DND-41 (cell line): Measurements from ENCODE around the gene KRTAP10-9.
"Not testable (repeated sequence)": the region's sequence is repeated elsewhere in the genome, so short reads cannot be mapped to it uniquely, and the experiment has no call there.

Experiments
- ATAC-seq: fragments of 200-7000 bp; cut with Tn5 transposase; 3 replicates; pipeline ENCODE4 v1.9.1; 2021; ENCODE audit warnings: low read depth; ENCODE audit not compliant: insufficient read depth
- DNase-seq: peaks from one replicate; pipeline ENCODE4 v3.0.0-alpha.2; 2020
- H2AFZ ChIP-seq: 2 replicates; pipeline ENCODE4 v1.6.0; 2012; ENCODE audit warnings: low read depth, low read length
- H3K27ac ChIP-seq: 2 replicates; pipeline ENCODE4 v1.5.1; 2012; ENCODE audit warnings: low read length, inconsistent platforms
- H3K27me3 ChIP-seq: fragments of 200-600 bp; sonication (generic); 2 replicates; pipeline ENCODE4 v1.6.0; 2012; ENCODE audit warnings: low read length, mild to moderate bottlenecking, inconsistent platforms; ENCODE audit not compliant: insufficient read depth, poor library complexity
- H3K36me3 ChIP-seq: 2 replicates; pipeline ENCODE4 v1.5.1; 2012; ENCODE audit warnings: low read length, inconsistent platforms; ENCODE audit not compliant: insufficient read depth
- H3K4me1 ChIP-seq: 2 replicates; pipeline ENCODE4 v1.5.1; 2012; ENCODE audit warnings: mild to moderate bottlenecking, low read length; ENCODE audit not compliant: insufficient read depth
- H3K4me2 ChIP-seq: 2 replicates; pipeline ENCODE4 v1.6.0; 2012; ENCODE audit warnings: mild to moderate bottlenecking, moderate library complexity, low read length, inconsistent platforms; ENCODE audit not compliant: insufficient read depth
- H3K4me3 ChIP-seq, 2 experiments: fragments of 200-600 bp in 1 of 2; shearing (Covaris generic) in 1 of 2; 2 replicates each; pipeline ENCODE4 v1.5.1; 2012 to 2016; ENCODE audit warnings: inconsistent platforms in 2 of 2, low read length in 2 of 2, mild to moderate bottlenecking in 2 of 2, low read depth in 1 of 2, moderate library complexity in 1 of 2
- H3K79me2 ChIP-seq: 2 replicates; pipeline ENCODE4 v1.6.0; 2012; ENCODE audit warnings: low read length, inconsistent platforms; ENCODE audit not compliant: insufficient read depth
- H3K9ac ChIP-seq: 2 replicates; pipeline ENCODE4 v1.6.0; 2012; ENCODE audit warnings: low read depth, mild to moderate bottlenecking, inconsistent platforms, low read length, moderate library complexity
- H3K9me3 ChIP-seq: 2 replicates; pipeline ENCODE4 v1.5.1; 2012; ENCODE audit warnings: low read length, moderate library complexity, mild to moderate bottlenecking, inconsistent platforms; ENCODE audit not compliant: insufficient read depth, severe bottlenecking
- H4K20me1 ChIP-seq: 2 replicates; pipeline ENCODE4 v1.6.0; 2012; ENCODE audit warnings: low read length; ENCODE audit not compliant: insufficient read depth
- EZH2 ChIP-seq: IDR thresholded peaks from 3 replicates; pipeline ENCODE4 v1.6.1; 2012; ENCODE audit warnings: borderline replicate concordance, low read depth, mild to moderate bottlenecking, moderate library complexity, low read length, inconsistent platforms; ENCODE audit not compliant: severe bottlenecking
- TF ChIP-seq, protein P1 (sequence below): IDR thresholded peaks from 2 replicates; pipeline ENCODE4 v1.5.1; 2012; ENCODE audit warnings: borderline replicate concordance, low read length, moderate library complexity, mild to moderate bottlenecking; ENCODE audit not compliant: poor library complexity, severe bottlenecking; ENCODE audit errors: extremely low read depth

KRTAP10-9 gene

GRCh38 chr21:44599264-44600029 lies 27.4 kb upstream of the KRTAP10-9 start:
- H3K79me2 ChIP-seq: no peaks in the 10 kb centered on the region
- no peak overlapping the region for H2AFZ ChIP-seq
- H3K9me3 ChIP-seq: no peaks in the 10 kb centered on the region
- ATAC-seq (no peak), DNase-seq (no peak)
- H3K27me3 ChIP-seq: no peaks in the 10 kb centered on the region
- TF ChIP-seq, protein P1, sequence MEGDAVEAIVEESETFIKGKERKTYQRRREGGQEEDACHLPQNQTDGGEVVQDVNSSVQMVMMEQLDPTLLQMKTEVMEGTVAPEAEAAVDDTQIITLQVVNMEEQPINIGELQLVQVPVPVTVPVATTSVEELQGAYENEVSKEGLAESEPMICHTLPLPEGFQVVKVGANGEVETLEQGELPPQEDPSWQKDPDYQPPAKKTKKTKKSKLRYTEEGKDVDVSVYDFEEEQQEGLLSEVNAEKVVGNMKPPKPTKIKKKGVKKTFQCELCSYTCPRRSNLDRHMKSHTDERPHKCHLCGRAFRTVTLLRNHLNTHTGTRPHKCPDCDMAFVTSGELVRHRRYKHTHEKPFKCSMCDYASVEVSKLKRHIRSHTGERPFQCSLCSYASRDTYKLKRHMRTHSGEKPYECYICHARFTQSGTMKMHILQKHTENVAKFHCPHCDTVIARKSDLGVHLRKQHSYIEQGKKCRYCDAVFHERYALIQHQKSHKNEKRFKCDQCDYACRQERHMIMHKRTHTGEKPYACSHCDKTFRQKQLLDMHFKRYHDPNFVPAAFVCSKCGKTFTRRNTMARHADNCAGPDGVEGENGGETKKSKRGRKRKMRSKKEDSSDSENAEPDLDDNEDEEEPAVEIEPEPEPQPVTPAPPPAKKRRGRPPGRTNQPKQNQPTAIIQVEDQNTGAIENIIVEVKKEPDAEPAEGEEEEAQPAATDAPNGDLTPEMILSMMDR: no peak
- no peaks in the 10 kb centered on the region for H3K36me3 ChIP-seq
- no peaks in the 10 kb centered on the region for H3K4me1 ChIP-seq
- H3K9ac ChIP-seq: no peak overlapping the region
- no peaks in the 10 kb centered on the region for H4K20me1 ChIP-seq
- no peak overlapping the region for H3K27ac ChIP-seq
- no peak overlapping the region for H3K4me3 ChIP-seq
- H3K4me2 ChIP-seq: no peak overlapping the region

GRCh38 chr21:44600118-44600978 lies 26.5 kb upstream of the KRTAP10-9 start, which contains the start of gene KRTAP10-7:
TSS of gene KRTAP10-7 (plus strand) at chr21:44600597. CDS start at chr21:44600622, 25 bp downstream.
- not testable (repeated sequence) for ATAC-seq, H3K4me3 ChIP-seq, H3K79me2 ChIP-seq, H4K20me1 ChIP-seq, H3K36me3 ChIP-seq, H3K9ac ChIP-seq, H3K4me2 ChIP-seq, H3K9me3 ChIP-seq, H3K4me1 ChIP-seq, H2AFZ ChIP-seq, DNase-seq, H3K27ac ChIP-seq, H3K27me3 ChIP-seq

DNA sequence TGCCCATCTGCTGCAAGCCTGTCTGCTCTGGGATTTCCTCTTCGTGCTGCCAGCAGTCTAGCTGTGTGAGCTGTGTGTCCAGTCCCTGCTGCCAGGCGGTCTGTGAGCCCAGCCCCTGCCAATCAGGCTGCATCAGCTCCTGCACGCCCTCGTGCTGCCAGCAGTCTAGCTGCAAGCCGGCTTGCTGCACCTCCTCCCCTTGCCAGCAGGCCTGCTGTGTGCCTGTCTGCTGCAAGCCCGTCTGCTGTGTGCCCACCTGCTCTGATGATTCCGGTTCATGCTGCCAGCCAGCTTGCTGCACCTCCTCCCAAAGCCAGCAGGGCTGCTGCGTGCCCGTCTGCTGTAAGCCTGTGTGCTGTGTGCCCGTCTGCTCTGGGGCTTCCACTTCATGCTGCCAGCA lies 25.8 kb upstream of the KRTAP10-9 start:
- H3K27me3 ChIP-seq, H3K9me3 ChIP-seq, H3K4me2 ChIP-seq, H3K27ac ChIP-seq, H4K20me1 ChIP-seq, ATAC-seq, H3K4me1 ChIP-seq, H3K4me3 ChIP-seq, H3K36me3 ChIP-seq, DNase-seq, H3K9ac ChIP-seq, H3K79me2 ChIP-seq, H2AFZ ChIP-seq: not testable (repeated sequence)

- H3K4me3 ChIP-seq: no peak overlapping the region
- no peak overlapping the region for H3K9ac ChIP-seq
- no peak overlapping the region for H3K27ac ChIP-seq
- ATAC-seq: no peak
- H3K79me2 ChIP-seq: no peaks in the 10 kb centered on the region
- H3K27me3 ChIP-seq: no peaks in the 10 kb centered on the region
- H3K9me3 ChIP-seq: no peaks in the 10 kb centered on the region
- H3K4me1 ChIP-seq: no peaks in the 10 kb centered on the region
- no peak overlapping the region for H2AFZ ChIP-seq
- DNase-seq: no peak
- H3K4me2 ChIP-seq: no peak overlapping the region
- TF ChIP-seq EZH2: no peak
- TF ChIP-seq, protein P1: no peak
- H4K20me1 ChIP-seq: no peaks in the 10 kb centered on the region
- H3K36me3 ChIP-seq: no peaks in the 10 kb centered on the region
Observed at GRCh38 chr21:44601596-44602462, 25.1 kb upstream of the KRTAP10-9 start.
